Right atrium auricular region (tissue), 2 donors: ENCODE data around the gene SH2D1B. TPM values are rescaled to one million over a fixed set of nuclear protein-coding genes. Genes with fewer than 3 reads are reported as not detected.
A peak's percentile ranks its signal among the peaks of the same experiment; 100 is the strongest.

ENCODE experiments used
- DNase-seq: peaks from one replicate; pipeline ENCODE4 v3.0.0-alpha.2; 2019; ENCODE audit warnings: low spot score
- H3K27ac ChIP-seq, 2 donors: fragments of 200-600 bp; sonication (generic); 1 replicate in 1 of 2; 2 replicates in 1 of 2; pipeline ENCODE4 v1.5.1; 2016 to 2019
- H3K27me3 ChIP-seq, 2 donors: fragments of 200-600 bp; sonication (generic); one replicate each; pipeline versions ENCODE4 v1.5.1 to v1.6.0; 2017 to 2019
- H3K36me3 ChIP-seq: fragments of 200-600 bp; sonication (generic); one replicate; pipeline ENCODE4 v1.5.1; 2016
- H3K4me1 ChIP-seq, 2 donors: fragments of 200-600 bp; sonication (generic); one replicate each; pipeline versions ENCODE4 v1.5.1 to v1.6.0; 2017 to 2019
- H3K4me3 ChIP-seq, 2 donors: fragments of 200-600 bp; sonication (generic); 1 replicate in 1 of 2; 2 replicates in 1 of 2; pipeline ENCODE4 v1.5.1; 2017 to 2019; ENCODE audit warnings: mild to moderate bottlenecking in 1 of 2, moderate library complexity in 1 of 2
- H3K9me3 ChIP-seq, 2 donors: fragments of 200-600 bp; sonication (generic); one replicate each; pipeline ENCODE4 v1.5.1; 2019
- total RNA-seq, 2 donors: library from RNA; depleted of rRNA; stranded (reverse); fragments of >200 nt; gene quantifications; one replicate each; pipeline ENCODE4 v1.1.0, GENCODE V29; 2016
- TF ChIP-seq, protein P1 (sequence below), 2 donors: fragments of 200-600 bp; sonication (generic); IDR thresholded peaks; one replicate each; pipeline ENCODE4 v1.5.1; 2019; ENCODE audit warnings: antibody characterized with exemption in 2 of 2

The SH2D1B gene
- total RNA-seq, 2 donors from 2014 or later = 0.16 TPM; not detected in 1

DNA sequence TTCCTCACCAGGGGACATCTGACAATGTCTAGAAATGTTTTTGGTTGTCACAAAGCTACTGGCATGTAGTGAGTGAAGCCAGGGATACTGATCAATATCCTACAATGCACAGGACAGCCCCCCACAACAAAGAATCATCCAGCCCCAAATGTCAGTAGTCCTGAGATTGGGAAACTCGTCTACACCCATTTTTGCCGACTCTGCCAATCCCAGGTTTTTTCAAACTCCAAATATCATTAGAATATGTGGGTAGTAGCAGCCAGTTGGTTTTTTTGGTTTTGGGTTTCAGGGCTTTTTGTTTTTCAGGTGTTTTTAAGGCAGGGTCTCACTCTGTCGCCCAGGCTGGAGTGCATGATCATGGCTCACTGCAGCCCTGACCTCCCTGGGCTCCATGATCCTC lies 41.2 kb downstream of the SH2D1B start:
- Histone ChIP-seq H3K4me1 (no peaks in the 10 kb centered on the region), H3K27ac (no peak overlapping the region), H3K36me3 (no peaks in the 10 kb centered on the region), H3K9me3 (no peaks in the 10 kb centered on the region), H3K4me3 (no peak overlapping the region), H3K27me3 (no peaks in the 10 kb centered on the region)
- no peak for DNase-seq
- TF ChIP-seq, protein P1, sequence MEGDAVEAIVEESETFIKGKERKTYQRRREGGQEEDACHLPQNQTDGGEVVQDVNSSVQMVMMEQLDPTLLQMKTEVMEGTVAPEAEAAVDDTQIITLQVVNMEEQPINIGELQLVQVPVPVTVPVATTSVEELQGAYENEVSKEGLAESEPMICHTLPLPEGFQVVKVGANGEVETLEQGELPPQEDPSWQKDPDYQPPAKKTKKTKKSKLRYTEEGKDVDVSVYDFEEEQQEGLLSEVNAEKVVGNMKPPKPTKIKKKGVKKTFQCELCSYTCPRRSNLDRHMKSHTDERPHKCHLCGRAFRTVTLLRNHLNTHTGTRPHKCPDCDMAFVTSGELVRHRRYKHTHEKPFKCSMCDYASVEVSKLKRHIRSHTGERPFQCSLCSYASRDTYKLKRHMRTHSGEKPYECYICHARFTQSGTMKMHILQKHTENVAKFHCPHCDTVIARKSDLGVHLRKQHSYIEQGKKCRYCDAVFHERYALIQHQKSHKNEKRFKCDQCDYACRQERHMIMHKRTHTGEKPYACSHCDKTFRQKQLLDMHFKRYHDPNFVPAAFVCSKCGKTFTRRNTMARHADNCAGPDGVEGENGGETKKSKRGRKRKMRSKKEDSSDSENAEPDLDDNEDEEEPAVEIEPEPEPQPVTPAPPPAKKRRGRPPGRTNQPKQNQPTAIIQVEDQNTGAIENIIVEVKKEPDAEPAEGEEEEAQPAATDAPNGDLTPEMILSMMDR (IDR thresholded peaks at IDR 0.05) = no peak

DNA sequence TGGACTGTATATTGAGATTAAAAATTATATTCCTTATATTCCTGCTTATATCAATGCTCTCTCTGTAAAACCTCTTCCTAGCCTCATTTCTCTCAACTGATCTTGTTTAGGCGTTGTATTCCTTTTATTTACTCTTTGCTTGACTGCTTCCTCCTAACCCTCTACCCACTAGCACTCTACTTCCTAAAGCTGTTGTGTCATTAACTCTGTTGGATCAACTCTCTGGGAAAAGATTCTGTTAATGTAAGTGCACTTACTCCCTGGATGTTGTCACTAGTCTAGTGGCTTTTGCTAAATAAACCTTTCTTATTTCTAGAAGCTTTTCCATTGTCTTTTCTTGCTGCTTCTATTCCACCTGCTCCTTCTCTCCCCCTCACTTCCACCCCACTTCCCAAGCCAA lies 41.8 kb downstream of the SH2D1B start:
- no peaks in the 10 kb centered on the region for H3K4me1 ChIP-seq
- H3K27ac ChIP-seq = no peak overlapping the region
- H3K9me3 ChIP-seq = no peaks in the 10 kb centered on the region
- no peak for DNase-seq
- H3K36me3 ChIP-seq = no peaks in the 10 kb centered on the region
- no peak overlapping the region for H3K4me3 ChIP-seq
- H3K27me3 ChIP-seq = no peaks in the 10 kb centered on the region
- TF ChIP-seq, protein P1 (IDR thresholded peaks at IDR 0.05) = no peak

DNA sequence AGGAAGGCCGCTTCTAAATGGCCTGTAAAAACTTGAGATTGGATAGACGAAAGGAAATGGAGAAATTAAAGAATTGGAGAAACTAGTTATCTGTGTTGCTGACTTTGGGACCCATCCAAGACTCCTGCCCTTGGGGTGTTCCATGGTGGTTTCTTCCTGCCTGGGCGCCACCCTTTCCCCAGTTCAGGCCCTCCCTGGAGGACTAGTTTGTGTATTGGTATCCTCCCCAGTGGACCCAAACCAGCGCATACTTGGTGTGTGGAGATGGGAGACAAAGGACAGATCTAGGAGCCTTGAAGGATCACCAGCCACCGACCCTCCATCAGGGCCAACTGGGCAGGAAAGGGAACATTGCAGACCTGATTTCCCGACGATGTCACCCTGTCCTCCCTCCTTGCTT lies 42.4 kb downstream of the SH2D1B start:
- TF ChIP-seq, protein P1 (IDR thresholded peaks at IDR 0.05) = no peak
- no peak for DNase-seq

DNA sequence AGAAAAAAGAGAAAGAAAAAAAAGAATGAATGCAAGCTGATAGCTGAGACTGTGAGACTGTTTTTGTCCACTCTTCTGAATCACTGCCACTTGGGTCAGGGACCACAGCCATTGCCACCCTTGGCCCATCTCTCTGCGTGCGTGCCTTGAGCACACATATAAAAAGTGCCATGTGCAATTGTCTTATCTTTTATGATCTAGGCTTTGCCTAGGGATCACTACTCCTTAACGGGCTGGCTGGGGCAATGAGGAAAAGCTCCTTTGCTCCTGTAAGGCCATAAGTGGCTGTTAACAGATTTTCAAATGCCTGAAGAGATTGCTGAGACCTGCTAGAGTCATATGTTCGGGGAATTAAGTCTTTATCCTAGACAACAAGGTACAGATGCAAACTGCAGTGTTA lies 43.5 kb downstream of the SH2D1B start:
- Histone ChIP-seq H3K4me1 (no peaks in the 10 kb centered on the region), H3K27me3 (no peaks in the 10 kb centered on the region), H3K4me3 (no peak overlapping the region), H3K27ac (no peak overlapping the region), H3K36me3 (no peaks in the 10 kb centered on the region), H3K9me3 (no peaks in the 10 kb centered on the region)
- TF ChIP-seq, protein P1 (IDR thresholded peaks at IDR 0.05) = no peak
- no peak for DNase-seq

More for the DNA sequence above, 42.4 kb downstream of the SH2D1B start:
- Histone ChIP-seq H3K4me3 (no peak overlapping the region), H3K4me1 (no peaks in the 10 kb centered on the region), H3K27ac (no peak overlapping the region), H3K9me3 (no peaks in the 10 kb centered on the region), H3K27me3 (no peaks in the 10 kb centered on the region), H3K36me3 (no peaks in the 10 kb centered on the region)

DNA sequence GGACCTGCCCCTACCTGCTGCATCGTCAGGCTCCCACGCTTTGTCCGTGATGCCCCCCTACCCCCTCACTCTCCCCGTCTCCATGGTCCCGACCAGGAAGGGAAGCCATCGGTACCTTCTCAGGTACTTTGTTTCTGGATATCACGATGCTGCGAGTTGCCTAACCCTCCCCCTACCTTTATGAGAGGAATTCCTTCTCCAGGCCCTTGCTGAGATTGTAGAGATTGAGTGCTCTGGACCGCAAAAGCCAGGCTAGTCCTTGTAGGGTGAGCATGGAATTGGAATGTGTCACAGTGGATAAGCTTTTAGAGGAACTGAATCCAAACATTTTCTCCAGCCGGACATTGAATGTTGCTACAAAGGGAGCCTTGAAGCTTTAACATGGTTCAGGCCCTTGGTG lies 44.2 kb downstream of the SH2D1B start:
- H3K27ac ChIP-seq = no peak overlapping the region
- H3K4me3 ChIP-seq = no peak overlapping the region
- no peaks in the 10 kb centered on the region for H3K4me1 ChIP-seq
- DNase-seq = no peak
- no peaks in the 10 kb centered on the region for H3K27me3 ChIP-seq
- no peaks in the 10 kb centered on the region for H3K9me3 ChIP-seq
- no peaks in the 10 kb centered on the region for H3K36me3 ChIP-seq
- TF ChIP-seq, protein P1 (IDR thresholded peaks at IDR 0.05) = no peak

DNA sequence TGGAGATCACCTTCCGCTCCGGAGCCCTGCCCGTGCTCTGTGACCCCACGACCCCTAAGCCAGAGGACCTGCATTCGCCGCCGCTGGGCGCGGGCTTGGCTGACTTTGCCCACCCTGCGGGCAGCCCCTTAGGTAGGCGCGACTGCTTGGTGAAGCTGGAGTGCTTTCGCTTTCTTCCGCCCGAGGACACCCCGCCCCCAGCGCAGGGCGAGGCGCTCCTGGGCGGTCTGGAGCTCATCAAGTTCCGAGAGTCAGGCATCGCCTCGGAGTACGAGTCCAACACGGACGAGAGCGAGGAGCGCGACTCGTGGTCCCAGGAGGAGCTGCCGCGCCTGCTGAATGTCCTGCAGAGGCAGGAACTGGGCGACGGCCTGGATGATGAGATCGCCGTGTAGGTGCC lies 44.9 kb downstream of the SH2D1B start:
- DNase-seq = no peak
- Histone ChIP-seq H3K27me3 (no peaks in the 10 kb centered on the region), H3K36me3 (no peaks in the 10 kb centered on the region), H3K9me3 (no peaks in the 10 kb centered on the region), H3K4me3 (peak overlapping the region in 1 of 2 donors; percentile 29), H3K4me1 (no peaks in the 10 kb centered on the region), H3K27ac (no peak overlapping the region)
- TF ChIP-seq, protein P1 (IDR thresholded peaks at IDR 0.05) = no peak
